Activated CD4-positive, alpha-beta T cell treated with anti-CD3 and anti-CD28 coated beads for 36 hours (primary cell): Measurements from ENCODE around the gene CFAP46. TPM values are rescaled to one million over a fixed set of nuclear protein-coding genes. Genes with fewer than 3 reads are reported as not detected.
A peak's percentile ranks its signal among the peaks of the same experiment; 100 is the strongest.

Experiments used
- ATAC-seq: fragments of 200-7000 bp; cut with Tn5 transposase; one replicate; pipeline ENCODE4 v1.10.0; 2021; ENCODE audit warnings: mild to moderate bottlenecking, moderate library complexity
- CTCF ChIA-PET: fragments of 350-600 bp; sonication (Branson Sonifier 250); formaldehyde crosslinking; loops from one replicate; lab custom pipeline; 2021; ENCODE audit warnings: antibody characterized with exemption; lab: Charles Lee
- POLR2A ChIA-PET: fragments of 350-600 bp; sonication (Branson Sonifier 250); formaldehyde crosslinking; loops from one replicate; lab custom pipeline; 2021; ENCODE audit warnings: antibody characterized with exemption, inconsistent platforms; lab: Charles Lee
- DNase-seq: peaks from one replicate; pipeline ENCODE4 v3.0.0-alpha.2; 2020
- H3K27ac Mint-ChIP-seq: one replicate; pipeline ENCODE4 v1.8.0; 2021; ENCODE audit warnings: mixed read lengths
- H3K27me3 Mint-ChIP-seq: one replicate; pipeline ENCODE4 v1.8.0; 2021; ENCODE audit warnings: mixed read lengths
- H3K36me3 Mint-ChIP-seq: one replicate; pipeline ENCODE4 v1.8.0; 2021; ENCODE audit warnings: low read depth, mixed read lengths
- H3K4me1 Mint-ChIP-seq: one replicate; pipeline ENCODE4 v1.8.0; 2021; ENCODE audit warnings: mixed read lengths
- H3K4me3 Mint-ChIP-seq: one replicate; pipeline ENCODE4 v1.8.0; 2021; ENCODE audit warnings: mild to moderate bottlenecking, moderate library complexity, mixed read lengths
- H3K9me3 Mint-ChIP-seq: one replicate; pipeline ENCODE4 v1.8.0; 2021; ENCODE audit warnings: low read depth, mixed read lengths
- intact Hi-C, 2 experiments: fragments of 100-400 bp; cut with DNase I in 1 of 2; cut with micrococcal nuclease in 1 of 2; formaldehyde crosslinking; loops; one replicate each; pipeline versions ENCODE4 v1.14.2 to v1.15.1; 2022 to 2024; cut with DNase I, micrococcal nuclease
- total RNA-seq, 2 experiments: library from RNA; stranded (reverse); gene quantifications; one replicate each; pipeline ENCODE4 v1.2.3, GENCODE V29; 2021

Gene CFAP46
- total RNA-seq, 2 experiments from 2014 or later: 0.16 to 0.21 TPM

DNA sequence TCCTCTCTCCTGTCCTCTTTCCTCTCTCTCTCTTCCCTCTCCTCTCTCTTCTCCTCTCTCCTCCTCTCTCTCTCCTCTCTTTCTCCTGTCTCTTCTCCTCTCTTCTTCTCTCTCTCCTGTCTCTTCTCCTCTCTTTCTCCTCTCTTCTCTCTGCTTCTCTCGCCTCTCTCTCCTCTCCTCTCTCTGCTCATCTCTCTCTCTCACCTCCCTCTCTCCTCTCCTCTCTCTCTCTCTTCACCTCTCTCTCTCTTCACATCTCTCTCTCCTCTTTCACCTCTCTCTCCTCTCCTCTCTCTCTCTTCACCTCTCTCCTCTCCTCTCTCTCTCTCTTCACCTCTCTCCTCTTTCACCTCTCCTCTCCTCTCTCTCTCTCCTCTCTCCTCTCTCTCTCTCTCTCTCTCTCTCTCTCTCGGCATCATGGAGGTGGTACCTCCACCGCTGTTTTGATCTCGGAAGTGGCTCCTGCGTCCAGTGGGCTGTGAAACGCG is 30.1 kb downstream of the CFAP46 start:
- no peak overlapping the region for H3K4me3 Mint-ChIP-seq
- DNase-seq (no peak), ATAC-seq (no peak)
- no peak overlapping the region for H3K27ac Mint-ChIP-seq
- POLR2A ChIA-PET: no interaction called here
- H3K4me1 Mint-ChIP-seq: no peaks in the 10 kb centered on the region
- intact Hi-C loops: no loop called here
- CTCF ChIA-PET: no interaction called here
- no peaks in the 10 kb centered on the region for H3K36me3 Mint-ChIP-seq
- no peaks in the 10 kb centered on the region for H3K9me3 Mint-ChIP-seq
- peaks cover 2% of the 10 kb centered on the region for H3K27me3 Mint-ChIP-seq

DNA sequence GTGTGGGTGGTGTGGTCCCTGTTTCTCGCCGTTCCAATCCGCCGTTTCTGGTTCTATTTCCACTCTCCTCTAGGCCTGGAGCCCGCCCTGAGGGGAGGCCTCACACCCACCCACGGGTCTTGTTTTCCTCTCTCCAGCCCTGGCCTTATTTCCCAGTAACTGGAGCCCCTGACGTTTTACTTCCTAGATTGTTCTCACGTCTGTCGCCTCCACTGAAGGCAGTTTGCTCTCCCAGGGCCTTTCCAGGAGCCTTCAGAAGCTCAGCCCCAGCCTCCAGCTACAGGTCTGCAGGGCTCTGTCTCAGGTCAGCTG is 30.6 kb downstream of the CFAP46 start:
- ATAC-seq: no peak
- intact Hi-C loops: no loop called here
- Mint-ChIP-seq H3K4me3 (no peak overlapping the region), H3K4me1 (no peaks in the 10 kb centered on the region), H3K9me3 (no peaks in the 10 kb centered on the region), H3K27me3 (peaks cover 2% of the 10 kb centered on the region), H3K27ac (no peak overlapping the region), H3K36me3 (no peaks in the 10 kb centered on the region)
- ChIA-PET POLR2A (no interaction called here), CTCF (no interaction called here)
- no peak for DNase-seq

DNA sequence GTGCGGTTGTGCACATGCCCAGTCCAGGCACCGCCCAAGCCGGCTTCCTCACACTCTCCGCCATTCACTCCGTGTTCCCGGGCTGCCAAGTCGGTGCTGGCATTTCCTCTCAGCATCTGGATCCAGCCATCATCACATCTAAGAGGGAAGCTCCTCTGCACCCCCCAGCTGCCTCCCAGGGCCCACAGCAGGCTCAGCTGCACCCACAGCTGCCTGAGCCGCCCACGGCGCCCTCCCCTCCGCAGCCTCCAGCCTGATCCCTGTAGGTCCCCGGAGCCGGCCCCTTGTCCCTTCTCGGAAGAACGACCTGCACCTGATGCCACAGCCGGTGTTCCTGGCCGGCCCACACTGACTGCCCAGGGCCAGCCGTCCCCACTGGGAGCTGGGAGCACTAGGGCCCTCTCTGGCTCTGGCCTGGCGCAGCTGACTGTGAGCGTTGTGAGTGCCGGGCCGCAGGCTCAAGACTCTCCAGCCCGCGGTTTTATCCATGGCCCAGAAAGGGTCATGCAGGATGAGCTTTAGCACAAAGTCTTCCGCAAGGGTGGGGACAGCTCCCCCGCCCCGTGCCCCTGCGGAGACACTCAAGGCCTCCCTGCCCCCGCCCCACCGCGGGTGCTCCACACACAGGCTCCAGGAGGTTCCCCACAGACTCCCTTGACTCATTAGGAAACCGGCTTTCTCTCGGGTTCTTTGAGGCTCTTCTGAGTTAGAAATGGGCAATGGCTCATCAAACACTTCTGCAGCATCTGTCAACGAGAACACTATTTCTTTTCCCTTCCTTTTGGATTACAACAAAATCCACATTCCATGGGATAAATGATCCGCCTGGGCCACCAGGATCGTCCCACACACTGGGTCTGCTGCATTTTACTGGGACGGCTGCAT is 31.2 kb downstream of the CFAP46 start:
- Mint-ChIP-seq H3K27me3 (peaks cover 2% of the 10 kb centered on the region), H3K4me1 (no peaks in the 10 kb centered on the region), H3K36me3 (no peaks in the 10 kb centered on the region), H3K9me3 (no peaks in the 10 kb centered on the region), H3K4me3 (no peak overlapping the region), H3K27ac (no peak overlapping the region)
- POLR2A ChIA-PET: no interaction called here
- ATAC-seq (peak; percentile 39), DNase-seq (no peak)
- intact Hi-C loops: no loop called here
- CTCF ChIA-PET: interaction anchor here (0.6 kb wide), 1 partner anchor 41 kb away, joined by 3 read pairs; no protein-coding TSS in a partner anchor

DNA sequence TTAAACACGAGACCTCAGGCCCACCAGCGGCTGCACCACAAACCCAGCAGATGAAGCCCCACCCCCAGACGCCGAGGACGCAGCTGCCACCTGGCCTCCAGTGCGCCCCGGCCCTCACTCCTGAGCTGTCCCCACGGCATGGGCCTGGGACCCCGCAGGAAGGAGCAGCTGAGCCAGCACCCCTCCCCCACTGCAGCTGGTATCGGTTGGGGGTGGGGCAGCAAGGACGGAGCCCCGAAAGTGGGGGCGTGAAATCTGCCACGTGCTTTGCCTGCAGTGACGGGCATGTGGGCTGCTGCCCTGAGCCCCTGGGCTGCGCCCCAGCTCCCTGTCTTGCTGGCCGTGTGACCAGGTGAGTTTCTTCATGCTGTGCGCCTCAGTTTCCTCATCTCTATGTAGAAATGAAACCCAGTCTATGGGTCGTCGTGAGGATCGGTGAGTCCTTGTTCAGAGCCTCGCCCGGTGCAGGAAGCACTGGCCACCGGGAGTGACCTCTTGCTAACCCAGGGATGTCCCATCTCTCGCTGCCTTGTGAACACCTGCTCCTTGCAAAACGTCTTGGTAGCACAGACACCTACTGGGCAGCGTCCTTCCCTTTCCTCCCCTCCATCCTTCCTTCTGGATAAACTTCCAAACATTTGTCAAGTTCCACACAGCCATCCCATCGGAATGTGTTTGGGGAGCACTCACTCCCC is 32.0 kb downstream of the CFAP46 start:
- DNase-seq (no peak), ATAC-seq (no peak)
- CTCF ChIA-PET: interaction anchor here (0.5 to 0.6 kb wide), 2 partner anchors 19 to 40 kb away, joined by 3 read pairs; no protein-coding TSS in a partner anchor
- no peaks in the 10 kb centered on the region for H3K9me3 Mint-ChIP-seq
- H3K36me3 Mint-ChIP-seq: no peaks in the 10 kb centered on the region
- peaks cover 2% of the 10 kb centered on the region for H3K4me1 Mint-ChIP-seq
- no peak overlapping the region for H3K27ac Mint-ChIP-seq
- H3K4me3 Mint-ChIP-seq: no peak overlapping the region
- POLR2A ChIA-PET: no interaction called here
- intact Hi-C loops: no loop called here
- H3K27me3 Mint-ChIP-seq: peaks cover 2% of the 10 kb centered on the region

DNA sequence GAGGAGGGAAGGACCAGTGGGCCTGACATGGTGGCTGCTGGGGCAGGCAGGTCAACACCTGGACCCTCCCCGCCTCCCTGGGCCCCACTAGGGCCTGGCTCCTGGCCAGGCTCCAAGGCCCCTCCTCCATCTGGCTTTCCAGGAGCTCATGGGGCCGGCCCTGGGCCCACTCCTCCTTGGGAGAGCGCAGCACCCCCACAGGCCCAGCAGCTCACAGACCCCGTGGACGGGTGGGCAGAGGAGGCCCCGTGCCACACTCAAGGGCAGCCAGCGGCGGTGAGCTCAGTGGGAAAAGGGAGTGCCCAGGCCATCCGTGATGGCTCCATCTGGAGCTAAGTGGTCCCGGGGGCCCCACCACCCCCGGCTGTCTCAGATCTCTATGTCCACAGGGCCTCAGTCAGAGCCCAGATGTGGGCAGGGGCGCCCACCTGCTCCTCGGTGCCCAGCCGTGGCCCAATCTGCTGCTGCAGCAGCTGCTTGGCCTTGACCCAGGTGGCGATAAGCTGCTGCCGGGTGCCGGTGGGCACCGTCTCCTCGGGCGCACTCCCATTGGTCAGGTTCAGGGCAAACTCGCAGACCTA is 32.8 kb downstream of the CFAP46 start:
- Mint-ChIP-seq H3K36me3 (no peaks in the 10 kb centered on the region), H3K27ac (no peak overlapping the region), H3K4me1 (peaks cover 9% of the 10 kb centered on the region), H3K4me3 (no peak overlapping the region), H3K27me3 (peaks cover 8% of the 10 kb centered on the region), H3K9me3 (no peaks in the 10 kb centered on the region)
- ChIA-PET CTCF (interaction anchor here (0.5 kb wide), 1 partner anchor 18 kb away, joined by 3 read pairs; no protein-coding TSS in a partner anchor), POLR2A (no interaction called here)
- intact Hi-C loops: no loop called here
- ATAC-seq (no peak), DNase-seq (no peak)

DNA sequence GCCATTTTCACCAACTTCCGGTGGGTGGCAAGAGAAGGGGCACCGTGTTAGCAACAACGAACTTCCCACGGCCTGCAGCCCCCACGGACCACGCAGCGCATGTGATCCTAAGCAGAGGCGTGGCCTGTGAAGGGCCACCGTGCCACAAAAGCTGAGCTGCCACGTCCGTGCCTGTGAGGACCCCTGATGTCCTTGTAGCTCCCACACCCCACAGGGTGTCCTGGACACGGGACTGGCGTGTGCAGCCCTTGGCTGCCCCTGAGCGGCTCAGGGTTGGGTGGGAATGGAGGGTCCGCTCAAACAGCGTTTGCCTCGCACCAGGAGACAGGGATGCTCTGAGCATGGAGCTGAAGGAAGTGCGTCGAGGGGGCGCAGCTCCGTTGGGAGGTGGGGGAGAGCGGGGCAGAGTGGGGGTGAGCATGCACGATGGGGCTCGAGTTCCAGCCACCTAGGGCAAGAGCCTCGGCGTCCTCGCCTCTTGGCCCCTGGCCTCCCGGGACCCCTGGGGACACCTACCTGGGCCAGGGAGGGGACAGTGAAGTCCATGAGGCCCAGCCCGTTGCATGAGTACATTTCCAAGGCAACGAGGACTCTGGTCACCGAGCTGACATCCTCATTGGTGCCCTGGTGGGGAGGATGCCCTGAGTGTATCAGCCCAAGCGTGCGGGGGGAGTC is 33.6 kb downstream of the CFAP46 start:
- intact Hi-C loops: no loop called here
- no peaks in the 10 kb centered on the region for H3K36me3 Mint-ChIP-seq
- H3K4me3 Mint-ChIP-seq: no peak overlapping the region
- ChIA-PET CTCF (interaction anchor here (0.6 kb wide), 1 partner anchor 140 kb away, joined by 3 read pairs; no protein-coding TSS in a partner anchor), POLR2A (no interaction called here)
- peaks cover 8% of the 10 kb centered on the region for H3K27me3 Mint-ChIP-seq
- no peak overlapping the region for H3K27ac Mint-ChIP-seq
- peaks cover 14% of the 10 kb centered on the region for H3K4me1 Mint-ChIP-seq
- ATAC-seq: no peak
- no peaks in the 10 kb centered on the region for H3K9me3 Mint-ChIP-seq
- no peak for DNase-seq

DNA sequence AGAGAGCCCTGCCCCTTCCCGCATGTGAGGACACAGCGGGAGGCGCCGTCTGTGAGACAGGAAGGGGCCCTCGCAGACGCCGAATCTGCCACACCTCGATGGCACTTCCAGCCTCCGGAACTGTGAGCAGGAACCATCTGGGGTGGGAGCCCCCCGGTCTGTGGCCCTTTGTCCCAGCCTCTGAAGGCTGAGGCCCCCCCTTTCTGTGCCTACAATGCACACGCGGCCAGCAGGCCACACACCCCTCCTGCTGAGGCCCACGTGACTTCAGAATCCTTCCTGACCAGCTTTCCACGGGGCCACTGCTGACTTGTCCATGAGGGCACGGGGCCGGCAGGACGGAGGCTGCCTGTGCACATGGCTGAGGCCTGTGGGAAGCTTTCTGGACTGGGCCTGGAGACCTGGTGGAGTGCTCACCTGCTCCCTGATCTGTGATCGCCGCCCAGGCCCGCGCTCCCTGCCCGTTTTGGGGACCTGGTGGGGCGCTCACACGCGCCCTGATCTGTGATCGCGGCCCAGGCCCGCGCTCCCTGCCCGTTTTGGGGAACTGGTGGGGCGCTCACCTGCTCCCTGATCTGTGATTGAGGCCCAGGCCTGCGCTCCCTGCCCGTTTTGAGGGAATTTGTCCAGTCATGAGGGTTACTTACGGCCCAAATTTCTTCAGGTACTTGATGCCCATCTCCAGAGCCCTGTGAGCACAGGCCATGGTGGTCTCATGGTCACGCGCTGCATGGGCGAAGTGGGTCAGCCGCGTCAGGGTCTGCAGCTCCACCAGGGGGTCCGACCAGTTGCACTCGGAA is 34.3 kb downstream of the CFAP46 start:
- intact Hi-C loops: no loop called here
- no peak for ATAC-seq
- no peak overlapping the region for H3K4me3 Mint-ChIP-seq
- ChIA-PET CTCF (interaction anchor here (0.6 kb wide), 1 partner anchor 141 kb away, joined by 3 read pairs; no protein-coding TSS in a partner anchor), POLR2A (no interaction called here)
- peaks cover 12% of the 10 kb centered on the region for H3K27me3 Mint-ChIP-seq
- DNase-seq: no peak
- no peak overlapping the region for H3K27ac Mint-ChIP-seq
- no peaks in the 10 kb centered on the region for H3K36me3 Mint-ChIP-seq
- peaks cover 14% of the 10 kb centered on the region for H3K4me1 Mint-ChIP-seq
- H3K9me3 Mint-ChIP-seq: no peaks in the 10 kb centered on the region

DNA sequence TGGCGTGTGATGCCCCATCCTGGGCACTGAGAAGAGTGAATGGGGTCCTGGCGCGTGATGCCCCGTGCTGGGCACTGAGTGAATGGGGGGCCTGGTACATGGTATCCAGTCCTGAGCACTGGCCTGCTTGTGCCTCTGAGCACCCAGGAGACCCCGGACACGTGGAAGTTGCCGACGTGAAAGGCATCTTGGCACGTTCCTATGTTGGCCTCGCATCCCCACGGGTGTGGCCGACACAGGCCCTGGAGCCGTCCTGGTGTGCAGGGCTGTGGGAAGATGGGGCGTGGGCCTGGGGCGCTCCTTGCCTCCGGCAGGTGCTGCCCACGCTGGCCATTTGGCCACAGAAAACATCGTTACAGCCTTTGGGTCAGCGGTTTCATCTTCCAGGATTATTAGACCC is 35.5 kb downstream of the CFAP46 start:
- no peaks in the 10 kb centered on the region for H3K9me3 Mint-ChIP-seq

DNA sequence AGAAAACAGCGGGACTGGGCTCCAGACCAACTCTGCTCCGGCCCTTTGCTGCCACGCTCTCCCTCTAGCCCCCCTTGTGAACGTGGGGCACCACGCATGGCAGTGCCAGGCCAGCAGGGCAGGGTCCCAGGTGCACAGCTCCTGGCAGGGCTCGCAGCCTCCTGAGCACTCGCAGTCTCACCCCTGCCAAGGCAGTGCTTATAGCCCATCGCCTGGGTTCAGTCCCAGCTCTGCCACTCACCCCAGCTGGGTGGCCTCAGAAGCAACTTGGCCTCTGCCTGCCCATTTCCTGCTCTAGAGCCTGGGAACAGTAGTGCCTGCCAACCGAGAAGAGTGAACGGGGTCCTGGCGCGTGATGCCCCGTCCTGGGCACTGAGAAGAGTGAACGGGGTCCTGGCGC is 36.3 kb downstream of the CFAP46 start:
- H3K4me3 Mint-ChIP-seq: no peak overlapping the region
- no peak overlapping the region for H3K27ac Mint-ChIP-seq
- ATAC-seq (no peak), DNase-seq (no peak)
- peaks cover 2% of the 10 kb centered on the region for H3K9me3 Mint-ChIP-seq
- intact Hi-C loops: no loop called here
- H3K36me3 Mint-ChIP-seq: no peaks in the 10 kb centered on the region
- ChIA-PET CTCF (interaction anchor here (2.0 kb wide), 1 partner anchor 219 kb away, joined by 7 read pairs; no protein-coding TSS in a partner anchor), POLR2A (no interaction called here)
- H3K4me1 Mint-ChIP-seq: peaks cover 14% of the 10 kb centered on the region
- peaks cover 13% of the 10 kb centered on the region for H3K27me3 Mint-ChIP-seq

More for the DNA sequence above, 35.5 kb downstream of the CFAP46 start:
- ATAC-seq: no peak
- intact Hi-C loops: no loop called here
- CTCF ChIA-PET: no interaction called here
- POLR2A ChIA-PET: no interaction called here
- H3K36me3 Mint-ChIP-seq: no peaks in the 10 kb centered on the region
- no peak overlapping the region for H3K27ac Mint-ChIP-seq
- peaks cover 14% of the 10 kb centered on the region for H3K4me1 Mint-ChIP-seq
- H3K4me3 Mint-ChIP-seq: no peak overlapping the region
- H3K27me3 Mint-ChIP-seq: peaks cover 13% of the 10 kb centered on the region
- DNase-seq: no peak

DNA sequence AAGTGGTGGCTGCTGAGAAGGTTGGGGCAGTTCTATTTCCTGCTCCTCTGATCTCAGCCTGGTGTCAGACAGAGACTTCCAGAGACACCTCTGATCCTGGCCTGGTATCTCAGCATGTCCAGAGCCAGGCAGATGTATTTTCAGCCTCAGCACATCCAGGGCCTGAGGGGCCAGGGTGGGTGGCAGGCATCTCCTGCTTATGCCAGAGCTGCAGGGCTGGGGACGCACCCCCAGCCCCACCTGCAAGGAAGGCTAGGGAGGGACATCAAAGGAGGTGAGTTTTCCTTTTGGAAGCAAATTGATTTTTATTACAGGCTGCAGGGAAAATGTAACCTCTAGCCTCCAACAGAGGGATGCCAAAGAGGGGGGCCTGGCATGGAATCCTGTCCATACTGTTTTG is 36.7 kb downstream of the CFAP46 start:
- CTCF ChIA-PET: interaction anchor here (2.0 to 2.1 kb wide), 2 partner anchors 10 to 220 kb away, joined by 7 to 10 read pairs; no protein-coding TSS in a partner anchor

More for the DNA sequence above, 36.7 kb downstream of the CFAP46 start:
- Mint-ChIP-seq H3K4me3 (no peak overlapping the region), H3K9me3 (peaks cover 6% of the 10 kb centered on the region), H3K27ac (no peak overlapping the region), H3K4me1 (peaks cover 14% of the 10 kb centered on the region), H3K36me3 (no peaks in the 10 kb centered on the region), H3K27me3 (peaks cover 13% of the 10 kb centered on the region)
- no peak for ATAC-seq
- POLR2A ChIA-PET: no interaction called here
- no peak for DNase-seq
- intact Hi-C loops: loop anchor here in 1 of 2 experiments (2.0 kb wide), 1 partner anchor 57 kb away; no protein-coding TSS in a partner anchor
